Activated CD4-positive, alpha-beta T cell treated with anti-CD3 and anti-CD28 coated beads for 48 hours (primary cell): ENCODE results near the gene WDR6.
A peak's percentile ranks its signal among the peaks of the same experiment; 100 is the strongest.

Source experiments
- DNase-seq: peaks from one replicate; pipeline ENCODE4 v3.0.0-alpha.2; 2020

The WDR6 gene, protein sequence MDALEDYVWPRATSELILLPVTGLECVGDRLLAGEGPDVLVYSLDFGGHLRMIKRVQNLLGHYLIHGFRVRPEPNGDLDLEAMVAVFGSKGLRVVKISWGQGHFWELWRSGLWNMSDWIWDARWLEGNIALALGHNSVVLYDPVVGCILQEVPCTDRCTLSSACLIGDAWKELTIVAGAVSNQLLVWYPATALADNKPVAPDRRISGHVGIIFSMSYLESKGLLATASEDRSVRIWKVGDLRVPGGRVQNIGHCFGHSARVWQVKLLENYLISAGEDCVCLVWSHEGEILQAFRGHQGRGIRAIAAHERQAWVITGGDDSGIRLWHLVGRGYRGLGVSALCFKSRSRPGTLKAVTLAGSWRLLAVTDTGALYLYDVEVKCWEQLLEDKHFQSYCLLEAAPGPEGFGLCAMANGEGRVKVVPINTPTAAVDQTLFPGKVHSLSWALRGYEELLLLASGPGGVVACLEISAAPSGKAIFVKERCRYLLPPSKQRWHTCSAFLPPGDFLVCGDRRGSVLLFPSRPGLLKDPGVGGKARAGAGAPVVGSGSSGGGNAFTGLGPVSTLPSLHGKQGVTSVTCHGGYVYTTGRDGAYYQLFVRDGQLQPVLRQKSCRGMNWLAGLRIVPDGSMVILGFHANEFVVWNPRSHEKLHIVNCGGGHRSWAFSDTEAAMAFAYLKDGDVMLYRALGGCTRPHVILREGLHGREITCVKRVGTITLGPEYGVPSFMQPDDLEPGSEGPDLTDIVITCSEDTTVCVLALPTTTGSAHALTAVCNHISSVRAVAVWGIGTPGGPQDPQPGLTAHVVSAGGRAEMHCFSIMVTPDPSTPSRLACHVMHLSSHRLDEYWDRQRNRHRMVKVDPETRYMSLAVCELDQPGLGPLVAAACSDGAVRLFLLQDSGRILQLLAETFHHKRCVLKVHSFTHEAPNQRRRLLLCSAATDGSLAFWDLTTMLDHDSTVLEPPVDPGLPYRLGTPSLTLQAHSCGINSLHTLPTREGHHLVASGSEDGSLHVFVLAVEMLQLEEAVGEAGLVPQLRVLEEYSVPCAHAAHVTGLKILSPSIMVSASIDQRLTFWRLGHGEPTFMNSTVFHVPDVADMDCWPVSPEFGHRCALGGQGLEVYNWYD

DNA sequence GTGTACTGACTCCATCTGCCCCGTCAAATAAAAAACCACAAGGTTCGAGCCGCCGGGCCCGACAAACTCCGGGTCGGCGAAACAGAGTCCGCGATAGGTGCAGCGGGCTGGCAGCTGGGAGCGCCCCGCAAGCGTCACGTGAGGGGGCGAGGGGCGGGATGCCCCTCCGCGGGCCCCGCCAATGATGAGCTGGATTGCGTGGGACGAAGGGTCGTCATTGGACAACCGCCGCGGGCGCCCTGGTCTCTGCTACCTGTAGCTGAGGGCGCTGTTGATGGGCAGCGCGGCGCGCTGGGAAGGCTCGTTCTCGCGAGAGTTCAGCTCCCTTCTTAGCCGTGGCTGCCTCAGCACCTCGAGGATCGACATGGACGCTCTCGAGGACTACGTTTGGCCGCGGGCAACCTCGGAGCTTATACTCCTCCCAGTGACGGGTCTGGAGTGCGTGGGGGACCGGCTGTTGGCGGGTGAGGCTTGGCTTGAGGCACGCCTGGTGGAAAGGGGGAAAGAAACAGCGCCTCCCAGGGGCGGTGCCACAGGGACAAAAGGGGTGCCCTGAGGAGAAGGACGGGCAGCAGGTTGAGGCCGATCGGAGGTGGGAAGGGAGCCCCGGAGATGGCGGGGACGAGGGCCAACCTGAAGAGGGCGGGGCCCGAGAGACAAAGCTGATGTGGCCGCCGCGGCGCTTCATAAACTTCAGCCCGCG is at the start of gene WDR6:
TSS of gene WDR6 (plus strand) at position 324 of the 703 bp plus-strand sequence. CDS start at position 365, 41 bp downstream.
- peak; percentile 99 for DNase-seq

- DNase-seq = no peak
Observed at GRCh38 chr3:48960841-48961413, 46.3 kb upstream of the WDR6 start.

- DNase-seq = no peak
Observed at GRCh38 chr3:48962340-48962739, 44.9 kb upstream of the WDR6 start.

DNA sequence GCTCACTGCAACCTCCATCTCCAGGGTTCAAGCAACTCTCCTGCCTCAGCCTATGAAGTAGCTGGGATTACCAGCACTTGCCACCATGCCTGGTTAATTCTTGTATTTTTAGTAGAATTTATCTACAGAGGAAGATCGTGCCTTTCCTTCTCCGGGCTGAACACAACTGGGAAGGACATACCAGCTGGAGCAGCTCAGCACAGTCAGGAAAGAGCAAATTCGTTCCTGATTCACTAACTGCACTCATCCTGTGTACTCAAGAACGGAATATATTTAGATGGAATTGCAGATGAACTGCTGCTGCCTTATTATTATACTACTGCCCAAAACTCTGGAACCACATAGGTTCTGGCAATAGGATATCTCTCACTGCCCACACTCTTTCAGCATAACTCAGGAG is 44.3 kb upstream of the WDR6 start:
- DNase-seq = no peak

DNA sequence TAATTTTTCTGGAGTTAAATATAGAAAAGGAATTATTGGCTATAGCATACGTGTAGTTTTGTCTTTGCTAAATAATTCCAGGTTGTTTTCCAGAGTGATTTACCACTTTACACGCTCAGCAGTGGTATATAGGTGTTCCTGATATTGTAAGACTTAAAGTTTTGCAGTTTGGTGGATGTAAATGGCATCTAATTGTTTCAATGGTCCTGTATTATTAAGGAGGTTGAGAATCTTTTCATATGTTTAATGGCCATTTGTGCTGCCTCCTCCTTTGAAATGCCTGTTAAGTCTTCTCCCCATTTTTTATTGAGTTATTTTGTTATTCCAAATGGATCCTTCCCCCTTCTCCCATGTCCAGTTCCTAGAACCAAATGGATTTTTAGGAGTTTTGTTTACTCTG is 43.6 kb upstream of the WDR6 start:
- DNase-seq = no peak

- DNase-seq = no peak
Observed at GRCh38 chr3:48966367-48966766, 40.8 kb upstream of the WDR6 start.

GRCh38 chr3:48966876-48967361 is 40.3 kb upstream of the WDR6 start:
- DNase-seq = peak; percentile 57

GRCh38 chr3:48970586-48970985 is 36.6 kb upstream of the WDR6 start:
- no peak for DNase-seq

DNA sequence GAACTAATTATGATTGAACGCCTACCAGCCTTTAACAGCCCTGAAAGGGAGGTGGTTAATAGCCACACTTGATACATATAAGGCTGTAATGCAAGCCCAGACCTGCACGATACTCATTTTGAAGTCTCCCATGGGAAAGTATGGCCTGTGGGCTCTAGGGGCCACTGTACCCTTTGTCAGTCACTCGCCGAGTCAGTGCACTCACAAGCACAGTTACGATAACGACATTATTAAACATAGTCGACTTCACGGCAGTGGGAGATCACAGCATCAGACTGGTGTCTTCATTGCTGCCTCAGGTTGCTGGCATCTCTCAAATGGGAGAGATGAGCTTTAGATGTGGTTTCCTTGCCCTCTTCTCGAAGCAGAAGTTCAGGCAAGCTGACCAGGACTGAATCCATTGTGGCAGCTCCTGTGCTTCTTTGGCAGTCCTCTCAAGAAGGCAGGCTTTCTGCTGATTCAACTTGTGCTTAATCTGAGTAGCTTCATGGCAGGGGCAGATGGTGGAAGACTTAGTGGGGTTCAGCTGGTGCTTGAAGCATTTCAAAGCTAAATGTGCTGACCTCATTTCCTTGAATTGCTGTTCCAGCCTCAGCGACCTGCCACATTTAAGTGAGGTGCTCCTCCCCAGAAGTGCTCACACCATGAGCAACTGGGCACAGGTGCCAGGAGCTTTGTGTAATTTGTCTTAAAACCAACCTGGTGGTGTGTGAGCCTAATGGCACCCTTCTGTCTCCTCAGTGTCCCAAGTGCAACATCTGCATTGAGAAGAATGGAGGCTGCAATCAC is 32.9 kb upstream of the WDR6 start:
- no peak for DNase-seq

DNA sequence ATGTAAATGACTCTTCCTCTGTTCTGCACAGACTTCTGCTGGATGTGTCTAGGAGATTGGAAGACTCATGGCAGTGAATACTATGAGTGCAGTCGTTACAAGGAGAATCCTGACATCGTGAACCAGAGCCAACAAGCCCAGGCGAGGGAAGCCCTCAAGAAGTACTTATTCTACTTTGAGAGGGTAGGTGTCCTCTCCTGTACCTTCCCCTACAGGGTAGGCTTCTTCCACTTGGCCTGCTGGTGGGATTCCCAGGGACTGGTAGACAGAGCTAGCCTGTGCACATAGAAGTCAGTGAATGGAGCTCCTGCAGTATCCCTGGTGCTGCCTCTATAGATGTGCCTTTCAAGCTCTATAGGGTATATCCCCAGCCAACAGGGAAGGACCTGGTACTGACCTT is 27.7 kb upstream of the WDR6 start:
- DNase-seq = no peak

DNA sequence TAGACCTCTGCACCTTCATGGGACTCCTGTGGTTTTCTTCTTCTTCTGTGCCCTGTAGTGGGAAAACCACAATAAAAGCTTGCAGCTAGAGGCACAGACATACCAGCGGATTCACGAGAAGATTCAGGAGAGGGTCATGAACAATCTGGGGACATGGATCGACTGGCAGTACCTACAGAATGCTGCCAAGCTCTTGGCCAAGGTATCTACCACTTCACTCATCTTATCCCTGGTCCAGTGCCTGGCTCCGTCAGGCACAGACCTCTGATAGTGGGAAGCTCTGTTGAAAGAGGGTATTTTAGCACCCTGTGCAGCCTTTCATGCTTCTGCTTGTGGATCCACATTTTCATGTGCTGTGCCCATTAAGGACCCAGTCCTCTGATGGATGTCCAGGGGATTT is 26.9 kb upstream of the WDR6 start:
- no peak for DNase-seq

- no peak for DNase-seq
Observed at GRCh38 chr3:48982016-48982415, 25.2 kb upstream of the WDR6 start.

- DNase-seq = no peak
Observed at GRCh38 chr3:48982686-48983085, 24.5 kb upstream of the WDR6 start.

DNA sequence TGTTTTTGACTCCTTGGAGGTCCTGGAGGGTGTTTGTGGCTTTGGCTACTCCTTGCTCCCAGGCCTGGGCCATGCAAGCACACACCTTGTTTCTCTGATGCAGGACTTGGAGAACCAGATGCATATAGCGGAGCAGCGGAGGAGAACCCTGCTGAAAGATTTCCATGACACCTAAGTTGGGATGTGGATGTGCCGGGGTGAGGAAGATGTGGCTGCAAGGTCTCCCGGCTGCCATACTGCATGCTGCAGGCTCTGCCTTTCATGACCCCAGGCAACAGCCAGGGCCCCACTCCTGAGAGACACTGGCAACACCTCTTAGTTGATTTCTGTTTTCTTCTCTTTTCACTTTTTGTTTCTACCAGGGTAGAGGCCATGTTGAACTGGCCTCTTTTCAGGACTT is 24.1 kb upstream of the WDR6 start:
- no peak for DNase-seq

DNA sequence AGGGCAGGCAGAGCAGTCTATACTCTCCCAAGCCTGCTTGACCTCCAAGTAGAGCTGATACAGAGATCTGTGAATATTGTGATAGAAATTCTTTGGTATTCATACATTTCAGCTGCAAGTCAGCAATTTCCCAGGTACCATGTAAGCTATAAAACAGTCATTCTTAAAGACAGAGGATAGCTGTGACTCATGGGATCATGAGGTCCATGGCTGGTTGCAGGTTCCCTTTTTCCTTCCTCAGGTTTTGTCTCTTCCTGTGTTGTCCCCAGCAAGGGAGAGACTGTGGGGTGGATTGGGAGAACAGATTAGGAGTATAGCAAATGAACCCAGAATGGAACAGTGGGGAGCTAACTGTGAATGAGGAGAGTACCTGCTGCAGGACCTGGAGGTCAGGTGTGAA is 22.5 kb upstream of the WDR6 start:
- DNase-seq = no peak

DNA sequence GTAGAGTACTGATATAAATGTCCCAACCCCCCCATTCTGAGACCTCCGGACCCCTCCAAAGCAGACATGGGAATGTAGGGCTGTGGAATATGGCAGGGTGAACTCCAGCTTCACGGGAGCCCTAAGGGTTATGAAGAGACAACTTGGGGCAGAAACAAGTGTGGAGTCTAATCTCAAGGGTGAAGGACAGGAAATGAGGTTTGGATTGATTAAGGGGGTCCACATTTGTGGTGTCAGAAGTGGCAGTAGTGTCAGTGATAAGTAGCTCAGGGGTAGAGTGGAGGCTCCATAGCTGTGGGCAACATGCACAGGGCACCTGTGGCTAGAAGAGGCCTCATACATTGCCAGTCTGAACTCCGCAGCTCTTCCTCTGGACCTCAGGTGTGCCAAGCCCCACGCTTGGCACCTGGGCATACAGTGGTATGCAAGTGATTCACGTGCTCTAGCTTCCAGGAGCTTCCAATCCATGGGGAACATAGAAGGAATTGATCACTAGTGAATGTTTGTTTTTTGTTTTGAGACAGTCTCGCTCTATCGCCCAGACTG is 21.3 kb upstream of the WDR6 start:
- no peak for DNase-seq

DNA sequence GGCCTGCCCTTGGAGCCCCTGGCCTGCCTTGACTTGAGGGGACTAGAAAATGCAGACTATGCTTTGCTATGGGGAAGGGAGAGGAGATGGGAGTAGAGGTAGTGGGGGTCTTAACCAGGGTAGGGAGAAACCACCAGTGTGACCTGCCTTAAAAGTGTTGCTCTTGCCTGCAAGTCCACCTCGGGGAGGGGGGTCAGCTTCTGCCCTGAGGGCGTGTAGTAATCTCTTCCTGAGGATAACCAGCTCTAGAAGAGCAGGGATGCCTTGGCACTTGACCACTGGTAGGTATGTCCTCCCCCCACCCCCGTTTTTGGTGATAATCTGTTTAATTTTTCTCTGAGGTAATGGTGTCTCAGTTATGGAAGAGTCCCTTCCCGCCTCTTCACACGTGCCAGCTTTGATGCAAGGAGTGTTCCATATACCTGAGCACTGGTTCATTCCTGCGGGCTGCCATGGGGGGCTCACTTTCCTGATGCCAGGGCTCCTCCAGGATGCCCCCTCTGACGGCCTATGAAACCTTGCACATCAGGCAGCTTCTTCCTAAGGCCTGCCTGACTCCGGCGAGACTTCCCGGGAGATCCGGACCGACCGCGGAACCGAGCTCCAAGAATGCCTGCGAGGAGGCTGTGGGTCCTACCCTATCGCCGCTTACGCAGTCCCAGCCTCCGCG is 17.9 kb upstream of the WDR6 start:
- DNase-seq = no peak

- DNase-seq = peak; percentile 86
Observed at GRCh38 chr3:48989796-48990635, 17.2 kb upstream of the WDR6 start, which contains the start of gene P4HTM. Gene P4HTM (plus strand): TSS chr3:48990241. CDS start chr3:48990257, 16 bp downstream.
